HG02642 (cell line): ENCODE results near the gene NCOA7.
"Not testable (repeated sequence)": the region's sequence is repeated elsewhere in the genome, so short reads cannot be mapped to it uniquely, and the experiment has no call there.

Experiments
- ATAC-seq: cut with Tn5 transposase; IDR thresholded peaks from one replicate; pipeline ENCODE4 v1.9.1; 2021; ENCODE audit warnings: mild to moderate bottlenecking; ENCODE audit not compliant: unreplicated experiment, poor library complexity

Gene NCOA7

DNA sequence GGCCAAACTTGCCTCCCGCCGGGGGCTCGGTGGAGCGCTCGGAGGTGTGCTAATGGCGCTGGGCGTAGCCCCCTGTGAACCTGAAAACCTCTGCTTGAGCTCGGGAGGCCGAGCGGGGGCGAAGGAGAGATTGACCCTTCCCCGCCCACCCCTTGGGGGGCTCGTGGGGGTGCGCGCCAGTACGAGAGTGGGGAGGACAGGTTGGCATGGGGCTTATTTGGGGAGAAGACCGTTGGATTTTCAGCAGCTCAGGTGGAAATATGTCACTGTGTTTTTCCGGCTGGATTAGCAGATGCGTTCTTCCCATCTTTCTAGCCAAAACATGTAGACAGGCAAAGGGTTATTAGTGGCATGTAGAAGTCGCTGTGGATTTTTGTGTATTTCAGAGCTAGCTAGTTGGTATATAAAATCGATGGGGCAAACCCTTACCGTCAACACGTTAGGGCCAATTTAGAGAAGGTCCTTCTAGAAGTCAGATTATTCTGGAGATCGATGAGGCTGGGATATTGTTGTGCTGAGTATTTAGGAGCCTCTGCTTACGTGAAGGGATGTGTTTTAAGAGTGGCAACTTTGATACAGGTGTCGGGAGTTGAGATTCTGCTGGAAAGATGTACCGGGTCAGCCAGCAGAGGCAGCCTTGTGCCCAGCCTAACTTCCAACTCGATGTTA lies 525 bp downstream of the NCOA7 start:
- ATAC-seq: peak; percentile 31

DNA sequence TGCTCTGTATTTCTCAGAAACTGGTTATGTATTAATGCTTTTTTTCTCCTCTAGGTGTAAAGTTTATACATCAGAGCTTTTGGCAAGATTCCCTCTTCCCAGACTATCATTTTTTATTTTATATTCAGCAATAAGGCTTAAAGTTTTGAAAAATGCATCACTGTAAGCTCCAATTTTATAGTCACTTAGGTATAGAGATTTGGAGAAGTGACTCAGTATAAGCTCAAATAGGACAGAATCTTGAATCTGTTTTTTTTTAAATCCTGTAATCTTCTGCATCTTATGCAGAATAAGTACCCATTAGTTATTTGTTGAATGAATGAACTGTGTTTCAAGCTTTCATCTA lies 1.0 kb downstream of the NCOA7 start:
- ATAC-seq: no peak

DNA sequence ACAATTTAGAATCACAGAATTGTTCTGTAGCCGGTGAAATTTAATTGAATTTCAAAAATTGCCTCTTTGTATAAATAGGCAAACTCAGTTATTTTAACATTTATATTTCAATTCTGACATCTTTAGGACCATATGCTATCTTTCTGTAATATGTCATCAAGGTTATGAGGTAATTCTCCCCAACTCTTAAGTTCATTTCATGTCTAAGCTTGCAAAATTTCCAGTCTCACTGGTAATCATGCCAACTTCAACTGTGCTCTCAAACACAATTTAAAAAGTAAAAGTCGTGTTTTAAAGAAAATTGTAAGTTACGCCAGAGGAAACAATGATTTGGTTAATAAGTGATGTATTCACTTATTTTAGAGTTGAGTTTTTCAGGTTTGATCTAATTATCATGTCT lies 1.4 kb downstream of the NCOA7 start:
- no peak for ATAC-seq

DNA sequence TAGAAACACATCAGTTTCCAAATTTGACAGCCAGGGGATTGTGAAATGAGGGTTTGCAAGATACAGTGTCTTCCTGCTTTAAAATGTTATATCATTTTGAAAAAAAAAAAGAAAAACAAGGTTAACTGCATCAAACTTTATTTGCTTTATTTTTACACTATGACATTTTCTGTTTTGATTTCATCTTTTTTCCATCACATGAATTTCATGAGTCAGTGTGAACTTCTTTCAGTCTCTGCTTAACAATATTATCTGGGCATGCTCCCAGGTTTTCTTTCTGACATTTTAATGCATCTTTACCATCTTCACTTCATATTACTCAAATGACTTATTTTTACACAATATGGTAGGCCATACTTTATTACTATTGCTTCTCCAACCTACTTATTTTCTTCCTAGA lies 1.9 kb downstream of the NCOA7 start:
- no peak for ATAC-seq

DNA sequence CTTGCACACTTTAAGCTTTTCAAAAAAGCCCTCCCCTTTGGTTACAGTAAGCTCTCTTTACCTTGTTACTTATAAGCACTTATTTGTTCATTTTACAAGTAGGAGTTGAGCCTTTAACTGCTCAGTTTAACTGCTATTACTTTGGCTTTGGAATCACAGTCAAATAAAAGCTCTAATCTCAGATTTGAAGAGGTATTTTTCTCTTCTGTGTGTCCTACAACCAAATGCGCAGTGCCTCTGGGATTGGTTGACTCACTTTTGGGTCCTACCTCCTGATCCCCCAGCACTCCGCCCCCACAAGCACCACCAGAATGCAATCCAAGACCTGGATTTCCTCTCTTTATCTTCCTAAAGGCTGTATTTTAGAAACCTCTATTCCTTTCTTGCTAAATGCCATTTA lies 2.5 kb downstream of the NCOA7 start:
- no peak for ATAC-seq

DNA sequence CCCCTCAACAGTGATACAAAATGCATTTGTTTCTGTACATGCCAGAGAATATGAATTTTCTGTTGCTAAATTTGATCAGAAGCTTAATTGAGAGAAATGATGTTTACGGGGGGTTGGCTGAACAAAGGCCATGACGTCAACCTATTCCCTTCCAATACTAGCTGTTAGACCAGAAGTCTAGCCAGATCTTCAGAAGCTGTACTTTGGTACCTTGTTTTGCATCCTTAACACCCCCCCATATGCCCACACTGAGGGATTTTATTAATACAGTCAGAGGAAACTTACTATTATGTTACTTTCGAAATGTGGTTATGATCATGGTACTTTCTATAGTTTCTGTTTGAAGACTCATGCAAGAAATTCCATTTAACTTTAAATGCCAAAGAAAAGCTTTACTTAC lies 3.1 kb downstream of the NCOA7 start:
- no peak for ATAC-seq

DNA sequence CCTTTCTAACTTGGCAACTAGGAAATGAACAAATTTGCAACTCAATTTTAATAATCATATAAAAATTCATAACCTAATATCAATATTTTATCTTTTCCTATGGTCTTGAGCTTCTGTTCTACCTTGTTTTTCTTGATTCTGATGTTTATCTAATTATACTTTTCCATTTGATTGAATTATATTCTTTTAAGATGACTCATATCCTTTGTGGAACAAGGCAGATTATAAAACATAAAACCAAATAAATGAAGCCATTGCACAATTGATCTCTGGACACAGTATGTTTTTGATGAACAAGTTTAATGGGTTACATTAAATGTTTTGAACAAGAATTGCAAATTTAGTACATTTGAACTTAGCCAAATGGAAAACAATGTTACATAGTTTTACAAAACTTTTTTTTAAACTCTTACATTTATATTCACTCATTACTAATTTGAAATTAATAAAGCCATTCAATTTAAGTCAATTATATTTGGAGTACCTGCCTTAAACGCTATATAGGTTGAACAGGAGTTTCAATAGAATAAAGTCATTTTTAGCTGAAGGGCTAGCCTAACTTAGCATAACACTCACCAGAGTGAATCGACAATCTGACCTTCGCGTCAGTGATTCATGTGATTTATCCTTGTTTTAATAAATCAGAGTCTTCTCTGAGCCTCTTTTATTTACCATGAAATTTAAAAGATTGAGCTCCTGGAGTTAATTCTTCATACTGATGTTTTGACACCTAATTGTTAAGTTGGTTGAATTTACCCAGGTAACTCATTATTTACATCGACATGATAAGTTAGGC lies 3.8 kb downstream of the NCOA7 start:
- no peak for ATAC-seq

DNA sequence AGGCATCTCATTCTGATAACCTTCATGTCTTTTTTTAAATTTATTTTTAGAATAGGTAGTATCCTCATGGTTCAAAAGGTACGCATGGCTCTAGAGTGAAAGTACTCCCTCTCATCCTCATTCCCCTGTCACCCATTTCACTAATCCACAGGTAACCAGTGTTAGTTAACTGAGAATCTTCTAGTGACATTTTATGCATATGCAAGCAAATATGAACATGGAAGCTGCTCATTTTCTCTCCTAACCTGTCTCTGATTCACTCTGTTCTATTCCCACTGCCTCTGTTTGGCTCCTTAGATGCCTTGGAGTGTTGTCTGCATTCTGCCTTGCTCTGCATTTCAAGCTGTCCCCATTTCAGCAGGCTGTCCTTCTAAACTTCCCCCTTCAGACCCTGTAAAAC lies 4.5 kb downstream of the NCOA7 start:
- ATAC-seq: no peak

DNA sequence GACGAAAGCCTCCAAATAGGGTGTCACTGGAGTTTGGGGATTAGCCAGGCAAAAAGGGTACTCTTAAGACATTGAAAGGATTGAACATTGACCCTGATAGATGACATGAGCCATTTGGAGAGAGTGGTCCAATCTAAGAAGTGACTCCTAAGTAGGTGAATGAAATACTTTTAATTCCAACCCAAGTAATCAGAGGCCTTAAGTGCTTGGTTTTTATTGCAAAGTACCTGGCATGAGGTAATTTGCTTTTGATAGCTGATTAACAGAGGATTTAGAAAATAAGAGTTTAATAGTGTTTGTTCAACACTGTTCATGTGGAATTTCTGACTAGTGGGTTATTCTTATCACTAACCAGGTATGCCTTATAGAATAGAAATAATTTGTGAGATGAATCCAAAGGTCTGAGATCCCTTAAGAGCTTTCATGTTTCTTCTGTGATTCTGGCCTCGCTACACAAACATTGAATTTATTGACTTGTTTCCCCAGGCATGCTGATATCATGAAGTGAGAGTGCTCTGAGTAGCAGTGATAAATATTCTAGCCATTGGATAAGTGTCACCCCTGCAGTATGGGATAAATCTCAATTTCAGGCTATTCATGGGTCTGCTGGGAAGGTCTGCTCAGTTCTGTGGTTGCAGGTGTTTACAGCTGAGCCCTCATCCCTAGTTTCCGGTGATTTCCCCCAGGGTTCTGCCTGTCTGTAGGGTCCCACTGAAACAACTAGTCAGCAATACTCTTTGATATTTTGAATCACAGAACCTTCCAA lies 6.5 kb downstream of the NCOA7 start:
- no peak for ATAC-seq

DNA sequence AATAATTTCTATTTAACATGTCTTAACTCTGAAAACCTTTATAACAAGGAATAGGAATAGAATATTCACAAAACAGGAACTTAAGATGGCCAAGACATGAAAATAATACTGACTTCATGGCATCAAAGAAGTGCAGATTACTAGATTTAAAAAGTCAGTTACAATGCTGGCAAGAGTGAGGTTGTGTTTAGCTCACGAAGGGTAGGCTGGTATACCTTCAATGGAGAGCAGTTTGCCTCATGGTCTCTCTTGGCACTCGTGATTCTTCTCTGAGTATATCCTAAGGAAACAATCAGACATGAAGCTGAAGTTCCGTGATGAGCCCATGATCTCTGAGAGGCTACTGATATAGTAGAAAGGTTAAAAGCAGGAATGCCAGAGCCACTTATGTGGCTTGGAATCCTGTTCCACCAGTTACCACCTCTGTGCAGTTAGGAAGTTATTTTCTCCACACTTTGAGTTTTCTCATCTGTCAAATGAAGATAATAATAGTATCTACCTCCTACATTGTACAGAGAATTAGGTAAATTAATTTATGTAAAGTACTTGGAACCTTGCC lies 7.2 kb downstream of the NCOA7 start:
- no peak for ATAC-seq

DNA sequence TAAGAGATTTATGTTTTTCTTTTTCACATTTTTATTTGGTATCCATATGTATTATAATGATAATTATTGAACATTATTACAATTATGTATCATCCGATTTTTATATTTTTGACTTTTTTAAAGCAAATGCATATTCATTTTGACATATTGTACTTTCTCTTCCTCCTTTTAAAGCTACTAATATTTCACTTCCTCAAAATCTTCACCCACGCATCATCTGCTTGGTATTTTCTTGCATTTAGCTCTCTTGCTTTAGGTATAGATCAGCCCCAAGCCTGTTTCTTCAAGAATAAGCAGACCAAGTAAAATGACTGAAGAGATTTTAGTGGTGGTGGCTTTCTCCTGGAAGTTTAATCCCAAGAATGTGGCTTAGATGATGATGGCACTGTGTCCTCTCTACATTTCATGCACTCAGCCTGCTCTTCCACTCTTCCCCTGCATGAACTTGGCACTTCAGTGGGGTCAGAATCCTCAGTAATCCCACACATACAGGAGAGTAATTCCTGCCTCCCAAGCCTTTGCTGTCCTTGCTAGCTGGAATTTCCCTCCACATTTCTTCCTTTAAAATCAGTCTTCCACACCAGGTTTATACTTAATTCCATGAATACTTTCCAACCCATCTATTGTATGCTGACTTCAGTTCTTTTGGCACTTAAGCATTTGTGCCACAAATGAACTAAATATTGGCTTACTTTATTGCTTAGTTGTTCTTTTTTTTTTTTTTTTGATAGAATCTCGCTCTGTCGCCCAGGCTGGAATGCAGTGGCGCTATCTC lies 8.2 kb downstream of the NCOA7 start:
- ATAC-seq: peak; percentile 77

DNA sequence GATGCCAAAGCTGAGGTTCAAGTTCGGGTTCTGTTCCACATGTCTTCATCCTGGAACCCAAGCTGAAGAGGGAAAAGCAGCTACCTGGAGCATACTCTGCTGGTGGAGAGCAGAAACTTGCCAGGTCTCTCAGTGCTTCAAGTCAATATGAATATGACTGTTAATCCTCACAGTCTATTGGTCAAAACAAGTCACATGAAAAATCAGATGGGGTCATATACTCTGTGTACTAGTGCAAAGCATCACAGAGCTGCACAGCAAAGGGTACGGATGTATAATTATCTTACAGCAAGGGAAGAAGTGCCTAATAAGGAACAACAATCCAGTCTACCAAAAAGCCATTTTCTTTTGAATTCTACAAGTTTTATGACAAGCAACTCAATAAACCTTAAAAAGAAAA lies 11.6 kb downstream of the NCOA7 start:
- no peak for ATAC-seq

DNA sequence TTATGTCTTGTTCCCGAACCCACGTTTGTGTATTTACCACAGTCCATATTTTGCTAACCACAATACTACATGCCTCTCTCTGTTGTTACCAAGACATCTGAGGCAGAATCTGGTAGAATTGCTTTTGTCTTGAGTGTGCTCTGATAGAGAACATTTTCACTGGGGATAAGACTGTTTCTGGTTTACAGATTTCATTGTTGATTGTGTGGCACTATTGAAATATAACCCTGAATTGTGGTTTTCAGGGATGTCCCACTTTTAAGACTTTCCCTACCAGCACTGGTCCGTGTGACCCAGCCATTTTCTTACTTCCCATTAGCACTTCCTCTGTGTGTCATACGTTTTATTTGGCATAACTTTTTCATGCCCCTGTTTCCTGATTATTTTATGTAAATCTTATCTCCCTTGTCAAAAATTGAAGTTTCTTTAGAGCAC lies 12.2 kb downstream of the NCOA7 start:
- no peak for ATAC-seq

DNA sequence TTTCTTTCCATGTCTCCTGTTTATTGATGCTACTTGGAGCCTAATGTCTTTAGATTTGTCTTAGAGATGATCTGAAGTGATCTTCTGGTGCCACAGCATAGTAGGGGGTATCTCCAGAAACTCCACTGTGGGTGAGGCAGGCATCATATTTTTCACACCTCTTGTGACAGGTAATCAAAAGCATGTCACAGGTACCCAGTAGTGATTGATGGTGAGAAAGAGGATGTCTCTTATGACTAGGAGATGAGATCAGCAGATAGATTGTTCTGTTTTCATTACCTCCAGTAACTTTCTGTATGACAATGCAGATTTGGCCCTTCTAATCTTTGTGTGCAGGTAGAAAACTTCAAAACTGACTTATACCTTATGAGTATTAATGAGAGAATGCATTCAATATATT lies 13.5 kb downstream of the NCOA7 start:
- ATAC-seq: peak; percentile 53

DNA sequence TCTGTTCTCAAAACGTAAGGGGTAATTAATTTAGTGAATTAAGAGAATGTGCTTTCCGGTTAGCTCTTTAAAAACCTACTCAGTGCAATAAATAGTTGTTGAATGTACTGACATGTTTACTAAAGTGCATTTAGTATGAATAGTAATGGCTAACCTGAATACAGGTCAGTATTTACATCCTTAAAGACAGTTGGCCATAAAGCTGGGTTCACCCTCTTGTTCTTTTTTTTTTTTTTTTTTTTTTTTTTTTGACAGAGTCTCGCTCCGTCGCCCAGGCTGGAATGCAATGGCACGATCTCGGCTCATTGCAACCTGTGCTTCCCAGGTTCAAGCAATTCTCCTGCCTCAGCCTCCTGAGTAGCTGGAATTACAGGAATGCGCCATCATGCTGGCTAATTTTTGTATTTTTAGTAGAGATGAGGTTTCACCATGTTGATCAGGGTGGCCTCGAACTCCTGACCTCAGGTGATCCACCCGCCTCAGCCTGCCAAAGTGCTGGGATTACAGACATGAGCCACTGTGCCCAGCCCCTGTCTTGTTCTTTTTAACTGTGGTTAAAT lies 14.2 kb downstream of the NCOA7 start:
- not testable (repeated sequence) for ATAC-seq

DNA sequence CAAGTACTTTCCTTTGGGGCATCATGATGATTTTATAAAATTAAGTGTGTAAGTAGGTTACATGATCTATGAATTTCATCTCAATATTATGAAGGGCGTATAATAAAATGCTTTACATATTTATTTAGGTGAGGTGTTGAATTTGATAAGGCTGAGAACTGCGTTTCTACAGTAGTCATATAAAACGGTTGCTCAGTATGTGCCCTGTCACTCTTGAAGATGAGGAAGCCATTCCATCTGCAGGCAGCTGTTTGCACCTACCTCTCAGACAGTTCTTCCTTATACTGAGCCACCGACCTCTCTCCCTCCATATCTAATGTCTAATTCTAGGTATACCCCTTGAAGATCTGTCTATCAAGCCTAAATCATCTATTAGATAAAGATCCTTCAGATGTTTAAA lies 16.1 kb downstream of the NCOA7 start:
- ATAC-seq: no peak

DNA sequence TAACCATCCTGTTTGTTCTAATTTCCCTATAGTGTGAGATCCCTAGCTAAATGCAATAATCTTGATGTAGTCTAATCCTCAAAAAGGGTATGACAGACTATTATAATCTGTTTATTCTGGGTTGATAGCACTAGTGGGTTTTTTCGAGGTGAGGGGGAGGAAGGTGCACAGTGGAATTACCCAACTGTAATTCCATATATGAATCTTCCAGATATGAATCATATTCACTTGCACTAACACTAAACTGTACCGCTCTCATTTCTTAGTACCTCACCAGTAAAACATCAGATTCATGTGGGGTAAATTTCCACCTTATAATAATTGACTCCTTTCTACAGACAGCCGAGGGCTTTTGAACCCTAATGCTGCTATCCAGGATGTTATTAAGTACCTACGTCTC lies 16.5 kb downstream of the NCOA7 start:
- peak; percentile 49 for ATAC-seq

DNA sequence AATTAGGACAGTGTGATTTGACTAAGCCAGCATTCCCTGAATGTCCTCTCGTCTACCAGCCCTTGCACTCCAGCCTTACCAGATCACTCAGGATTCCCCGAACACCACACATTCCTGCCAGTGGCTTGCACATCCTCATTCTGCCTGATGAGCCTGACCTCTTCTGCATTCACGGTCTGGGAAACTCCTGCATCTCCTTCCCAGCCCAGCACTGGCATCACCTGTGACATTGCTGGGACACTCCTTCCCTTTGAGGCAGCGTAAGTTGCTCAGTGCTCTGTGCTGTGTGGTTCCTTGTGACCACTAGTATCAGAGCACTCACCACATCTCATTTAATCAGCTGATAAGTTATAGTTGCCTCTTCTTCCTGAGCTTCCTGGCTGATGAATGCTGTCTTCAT lies 17.3 kb downstream of the NCOA7 start:
- no peak for ATAC-seq

DNA sequence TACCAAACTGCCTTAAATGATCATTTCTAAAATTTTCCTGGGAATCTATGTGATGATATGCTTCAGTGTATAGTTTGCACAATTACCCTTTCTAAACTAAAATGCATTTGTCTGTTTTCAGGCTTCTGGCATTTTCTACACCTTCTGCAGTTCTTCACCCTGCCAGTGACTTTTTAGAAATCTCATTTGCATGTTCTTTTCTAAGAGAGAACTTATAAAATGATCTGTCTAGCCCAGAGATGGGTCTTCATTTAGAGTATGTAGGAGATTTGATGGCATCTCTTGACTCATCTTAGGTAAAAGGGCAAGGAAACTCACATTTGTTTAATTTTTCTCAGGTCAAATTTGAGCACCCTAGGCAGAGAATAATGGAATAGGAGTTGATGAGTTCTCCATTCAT lies 17.8 kb downstream of the NCOA7 start:
- no peak for ATAC-seq

DNA sequence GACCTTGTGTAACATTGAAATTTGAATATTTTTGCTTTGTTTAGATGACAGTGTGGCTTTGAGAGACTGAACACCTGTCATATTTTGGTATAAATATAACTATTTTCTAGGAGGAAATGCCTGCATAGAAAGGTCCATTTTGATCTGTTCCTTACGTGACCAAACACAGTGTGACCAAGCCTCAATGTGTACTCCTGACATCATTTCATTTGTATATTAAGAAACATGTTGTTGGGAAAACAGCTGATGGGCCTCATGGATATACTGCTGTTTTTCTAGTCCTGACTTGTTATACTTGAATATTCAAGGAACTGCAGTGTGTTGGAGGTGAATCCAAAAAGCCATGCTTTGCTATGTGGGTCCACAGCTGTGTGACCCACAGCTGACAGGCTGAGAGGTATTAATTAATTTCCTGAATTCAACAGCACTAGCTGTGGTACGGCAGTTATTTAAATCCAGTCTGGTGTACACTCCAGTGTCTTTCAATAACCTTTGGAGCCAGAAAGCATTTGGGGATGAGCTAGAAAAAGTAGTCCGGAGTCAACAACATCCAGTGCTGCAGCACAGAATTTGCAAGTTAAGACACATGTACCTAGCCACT lies 18.9 kb downstream of the NCOA7 start:
- no peak for ATAC-seq
